Lower leg skin (tissue), 3 donors: ENCODE results near the gene TIPARP.

Experiments
- POLR2A ChIP-seq, 2 donors: fragments of 450-650 bp; IDR thresholded peaks; one replicate each; pipeline ENCODE4 v1.6.1; 2016 to 2017; ENCODE audit warnings: antibody characterized with exemption in 2 of 2, mild to moderate bottlenecking in 1 of 2, moderate library complexity in 1 of 2
- TF ChIP-seq, protein P1 (sequence below), 3 donors: fragments of 450-650 bp; IDR thresholded peaks; one replicate each; pipeline ENCODE4 v1.5.1; 2016; ENCODE audit warnings: antibody characterized with exemption in 3 of 3, mild to moderate bottlenecking in 3 of 3, moderate library complexity in 2 of 3

DNA sequence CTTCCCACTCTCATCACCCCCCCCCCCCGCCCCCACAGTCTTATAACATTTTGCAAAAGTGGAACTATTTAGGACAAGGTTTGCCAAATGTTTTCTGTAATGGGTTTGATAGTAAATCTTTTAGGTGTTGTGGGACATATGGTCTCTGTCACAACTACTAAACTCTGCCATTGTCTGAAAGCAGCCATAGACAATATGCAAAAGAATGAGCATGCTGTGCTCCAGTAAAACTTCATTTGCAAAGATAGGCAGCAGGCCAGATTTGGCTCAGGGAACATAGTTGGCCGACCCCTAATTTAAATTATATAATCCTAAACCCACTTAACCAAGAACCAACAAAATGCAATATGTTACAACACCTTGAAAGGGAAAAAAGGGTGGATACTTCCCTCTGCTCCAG is 46.4 kb downstream of the TIPARP start:
- TF ChIP-seq, protein P1, sequence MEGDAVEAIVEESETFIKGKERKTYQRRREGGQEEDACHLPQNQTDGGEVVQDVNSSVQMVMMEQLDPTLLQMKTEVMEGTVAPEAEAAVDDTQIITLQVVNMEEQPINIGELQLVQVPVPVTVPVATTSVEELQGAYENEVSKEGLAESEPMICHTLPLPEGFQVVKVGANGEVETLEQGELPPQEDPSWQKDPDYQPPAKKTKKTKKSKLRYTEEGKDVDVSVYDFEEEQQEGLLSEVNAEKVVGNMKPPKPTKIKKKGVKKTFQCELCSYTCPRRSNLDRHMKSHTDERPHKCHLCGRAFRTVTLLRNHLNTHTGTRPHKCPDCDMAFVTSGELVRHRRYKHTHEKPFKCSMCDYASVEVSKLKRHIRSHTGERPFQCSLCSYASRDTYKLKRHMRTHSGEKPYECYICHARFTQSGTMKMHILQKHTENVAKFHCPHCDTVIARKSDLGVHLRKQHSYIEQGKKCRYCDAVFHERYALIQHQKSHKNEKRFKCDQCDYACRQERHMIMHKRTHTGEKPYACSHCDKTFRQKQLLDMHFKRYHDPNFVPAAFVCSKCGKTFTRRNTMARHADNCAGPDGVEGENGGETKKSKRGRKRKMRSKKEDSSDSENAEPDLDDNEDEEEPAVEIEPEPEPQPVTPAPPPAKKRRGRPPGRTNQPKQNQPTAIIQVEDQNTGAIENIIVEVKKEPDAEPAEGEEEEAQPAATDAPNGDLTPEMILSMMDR (IDR thresholded peaks at IDR 0.05): no peak
- TF ChIP-seq POLR2A (IDR thresholded peaks at IDR 0.05): no peak
